AG04450 (cell line): ENCODE results near the gene SMIM36. TPM values are rescaled to one million over a fixed set of nuclear protein-coding genes. Genes with fewer than 3 reads are reported as not detected.
"Not testable (repeated sequence)": the region's sequence is repeated elsewhere in the genome, so short reads cannot be mapped to it uniquely, and the experiment has no call there.

Experiments used
- CTCF ChIA-PET: fragments of 300-600, 350-600 bp; formaldehyde crosslinking; extraction: SDS; loops from one replicate; lab custom pipeline; 2022; ENCODE audit warnings: antibody characterized with exemption, inconsistent platforms; lab: Charles Lee
- POLR2A ChIA-PET: fragments of 350-600 bp; formaldehyde crosslinking; extraction: SDS; loops from one replicate; lab custom pipeline; 2021; ENCODE audit warnings: antibody characterized with exemption, inconsistent platforms; lab: Yijun Ruan, JAX
- DNase-seq: peaks from one replicate; pipeline ENCODE4 v3.0.0-alpha.2; 2011; ENCODE audit warnings: low read depth, low spot score
- H3K27ac ChIP-seq: one replicate; pipeline ENCODE4 v1.5.1; 2012; ENCODE audit warnings: low read depth, low read length, control low read depth
- H3K27me3 ChIP-seq: one replicate; pipeline ENCODE4 v1.6.0; 2012; ENCODE audit warnings: low read length; ENCODE audit not compliant: control insufficient read depth, insufficient read depth
- H3K4me3 ChIP-seq: 2 replicates; pipeline ENCODE4 v1.5.1; 2011; ENCODE audit warnings: mild to moderate bottlenecking, low read depth, low read length, control low read depth
- H3K9me3 ChIP-seq: 2 replicates; pipeline ENCODE4 v1.5.1; 2012; ENCODE audit warnings: low read length; ENCODE audit not compliant: control insufficient read depth, insufficient read depth
- CTCF ChIP-seq: IDR thresholded peaks from 2 replicates; pipeline ENCODE4 v1.5.1; 2011; ENCODE audit warnings: low read depth, low read length, control low read depth, inconsistent platforms
- polyA plus RNA-seq: library from polyadenylated mRNA; depleted of rRNA; stranded (reverse); fragments of >200 nt; gene quantifications from 2 replicates; pipeline ENCODE4 v1.2.3, GENCODE V29; 2011

SMIM36 gene
- polyA plus RNA-seq, 1 experiment = not detected

GRCh38 chr17:55524440-55525220, 13.4 kb upstream of the SMIM36 start:
- peaks cover 4% of the 10 kb centered on the region for H3K27me3 ChIP-seq
- no peak overlapping the region for H3K27ac ChIP-seq
- no peak for DNase-seq
- H3K4me3 ChIP-seq = no peak overlapping the region
- no peak for TF ChIP-seq CTCF
- POLR2A ChIA-PET = no interaction called here
- CTCF ChIA-PET = interaction anchor here (0.5 to 14.6 kb wide), 12 partner anchors 9 to 532 kb away, joined by 3 to 568 read pairs (median 12); partner anchors contain the start of genes PCTP and TMEM100
- no peaks in the 10 kb centered on the region for H3K9me3 ChIP-seq

- not testable (repeated sequence) for DNase-seq, H3K9me3 ChIP-seq, H3K27me3 ChIP-seq, H3K27ac ChIP-seq, H3K4me3 ChIP-seq
- CTCF ChIA-PET = interaction anchor here (1.0 to 14.6 kb wide), 8 partner anchors 9 to 249 kb away, joined by 3 to 568 read pairs (median 90); partner anchors contain the start of gene TMEM100
- POLR2A ChIA-PET = interaction anchor here (0.6 kb wide), 1 partner anchor 68 kb away, joined by 6 read pairs; no protein-coding TSS in a partner anchor
These were observed 11.8 kb upstream of the SMIM36 start for GRCh38 chr17:55523032-55523431.

DNA sequence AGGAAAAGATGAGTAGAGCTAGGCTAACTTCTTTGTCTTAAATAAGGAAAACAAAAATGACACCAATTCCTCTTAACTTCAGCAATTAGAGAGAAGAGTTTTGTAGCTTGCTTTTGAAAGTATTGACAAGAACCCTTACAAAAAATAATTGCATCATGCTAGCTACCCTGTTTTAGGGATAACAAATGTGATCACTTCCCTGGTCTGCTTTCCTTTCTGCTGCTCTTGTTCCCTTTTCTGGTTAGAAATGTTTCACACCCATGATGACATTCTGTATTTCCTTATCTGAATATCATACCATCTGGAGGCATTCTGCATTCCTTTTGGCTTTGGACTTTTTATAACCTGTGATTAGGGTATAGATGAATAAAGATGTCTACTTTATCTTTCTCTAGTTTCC, 9.9 kb upstream of the SMIM36 start:
- no peaks in the 10 kb centered on the region for H3K9me3 ChIP-seq
- no peak for DNase-seq
- no peak overlapping the region for H3K4me3 ChIP-seq
- ChIA-PET CTCF (interaction anchor here (0.8 to 0.9 kb wide), 2 partner anchors 81 to 120 kb away, joined by 3 to 5 read pairs; no protein-coding TSS in a partner anchor), POLR2A (no interaction called here)
- H3K27ac ChIP-seq = no peak overlapping the region
- H3K27me3 ChIP-seq = peaks cover 4% of the 10 kb centered on the region
- TF ChIP-seq CTCF = no peak

GRCh38 chr17:55520402-55520801, 9.2 kb upstream of the SMIM36 start:
- ChIA-PET POLR2A (no interaction called here), CTCF (interaction anchor here (0.8 kb wide), 1 partner anchor 82 kb away, joined by 3 read pairs; no protein-coding TSS in a partner anchor)
- peaks cover 4% of the 10 kb centered on the region for H3K27me3 ChIP-seq
- H3K27ac ChIP-seq = no peak overlapping the region
- H3K9me3 ChIP-seq = no peaks in the 10 kb centered on the region
- no peak for TF ChIP-seq CTCF
- no peak overlapping the region for H3K4me3 ChIP-seq
- DNase-seq = no peak

GRCh38 chr17:55518510-55518909, 7.3 kb upstream of the SMIM36 start:
- no peaks in the 10 kb centered on the region for H3K9me3 ChIP-seq
- peaks cover 4% of the 10 kb centered on the region for H3K27me3 ChIP-seq
- ChIA-PET POLR2A (no interaction called here), CTCF (interaction anchor here (0.5 to 0.8 kb wide), 2 partner anchors 8 to 123 kb away, joined by 3 read pairs; no protein-coding TSS in a partner anchor)
- H3K27ac ChIP-seq = no peak overlapping the region
- no peak for DNase-seq
- no peak for TF ChIP-seq CTCF
- no peak overlapping the region for H3K4me3 ChIP-seq
